Hematopoietic multipotent progenitor cell (in vitro differentiated cells): ENCODE data around the gene RAB15. TPM values are rescaled to one million over a fixed set of nuclear protein-coding genes. Genes with fewer than 3 reads are reported as not detected.

ENCODE experiments used
- DNase-seq, 3 donors: peaks; one replicate each; pipeline ENCODE4 v3.0.0-alpha.2; 2011 to 2015; ENCODE audit warnings: low read depth in 2 of 3, low spot score in 2 of 3
- total RNA-seq: library from RNA; depleted of rRNA; stranded (reverse); fragments of >200 nt; gene quantifications from one replicate; pipeline ENCODE4 v1.2.3, GENCODE V29; 2012

Gene RAB15
- total RNA-seq = 4.3 TPM

DNA sequence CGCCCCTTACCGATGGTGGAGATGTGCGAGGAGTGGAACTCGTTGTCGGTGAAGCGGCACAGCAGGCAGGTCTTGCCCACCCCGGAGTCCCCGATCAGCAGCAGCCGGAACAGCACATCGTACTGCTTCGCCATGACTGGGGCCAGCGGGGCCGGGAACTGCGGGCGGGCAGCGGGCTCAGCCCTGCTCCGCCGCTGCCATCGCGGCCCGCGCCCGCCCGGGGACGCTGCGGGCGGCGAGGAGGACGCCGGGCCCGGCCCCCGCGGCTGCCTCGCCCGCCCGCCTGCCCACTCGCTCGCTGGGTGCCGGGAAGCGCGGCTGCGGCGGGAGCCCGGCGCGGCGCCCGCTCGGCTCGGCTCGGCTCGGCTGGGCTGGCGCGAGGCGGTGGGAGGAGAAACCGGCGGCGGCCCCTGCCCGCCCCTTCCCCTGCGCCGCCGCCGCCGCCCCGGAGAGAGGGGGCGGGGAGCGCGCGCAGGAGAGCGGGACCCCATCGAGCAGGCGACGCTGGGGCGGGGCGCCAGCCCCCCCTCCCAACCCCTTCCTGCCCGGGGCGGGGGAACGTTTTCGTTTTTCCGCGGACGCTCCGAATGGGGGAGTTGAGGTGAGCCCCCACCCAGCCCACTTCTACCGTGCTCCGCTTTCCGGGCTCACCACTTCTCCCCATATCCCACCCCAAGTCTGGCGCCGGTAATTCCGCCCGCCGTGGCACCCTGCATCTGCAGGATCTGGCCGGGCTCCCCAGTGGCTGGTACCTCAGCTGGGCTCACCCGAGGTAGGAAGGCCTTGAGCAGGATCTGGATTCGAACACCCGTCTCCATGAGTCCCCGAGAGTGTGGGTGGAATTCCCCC, at the start of gene RAB15:
Gene RAB15 (minus strand): TSS at position 394 of the 849 bp plus-strand sequence. CDS start 260 bp downstream, at position 134.
- DNase-seq = no peak

DNA sequence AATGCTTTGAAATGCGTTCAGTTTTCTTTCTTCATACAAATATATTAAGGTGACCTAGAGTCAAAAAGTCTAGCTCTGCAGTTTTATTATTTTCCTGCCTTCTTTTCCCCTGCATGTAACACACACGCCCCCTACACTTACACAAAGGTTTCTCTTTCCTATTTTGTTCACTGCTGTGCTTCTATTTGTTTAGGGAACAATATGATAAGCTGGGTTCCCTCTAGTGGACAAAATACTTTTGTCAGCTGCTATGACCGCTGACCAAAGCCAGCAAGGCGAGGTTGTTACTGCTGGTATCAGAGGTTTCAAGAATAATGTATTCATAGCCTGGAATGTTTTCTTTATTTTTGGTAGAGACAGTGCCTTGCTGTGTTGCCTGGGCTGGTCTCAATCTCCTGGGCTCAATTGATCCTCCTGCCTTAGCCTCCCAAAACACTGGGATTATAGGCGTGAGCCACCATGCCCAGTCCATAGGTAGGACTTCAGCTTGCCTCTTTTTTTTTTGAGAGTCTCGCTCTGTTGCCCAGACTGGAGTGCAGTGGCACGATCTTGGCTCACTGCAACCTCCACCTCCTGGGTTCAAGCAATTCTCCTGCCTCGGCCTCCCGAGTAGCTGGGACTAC, 47.9 kb upstream of the RAB15 start:
- DNase-seq = peak in 2 of 3 donors; percentile 70 to 84

DNA sequence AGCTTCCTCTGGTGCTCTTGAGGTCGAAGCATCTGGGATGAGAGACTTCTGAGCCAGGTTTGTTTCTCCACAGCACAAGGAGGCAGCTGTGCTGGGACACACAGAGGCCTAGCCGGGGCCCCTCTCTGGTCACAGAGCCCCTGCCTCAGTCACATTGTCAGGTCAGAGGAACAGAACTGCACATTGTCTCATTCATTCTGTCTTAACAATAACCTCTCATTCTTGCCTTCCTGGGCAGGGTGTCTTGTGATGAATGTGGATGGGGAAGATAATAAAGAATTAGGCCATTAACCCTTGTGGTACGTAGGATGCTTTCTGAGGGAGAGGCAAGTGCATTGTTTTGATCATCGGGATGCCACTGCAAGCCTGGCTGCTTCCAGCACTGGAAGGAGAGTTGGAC, 44.3 kb upstream of the RAB15 start:
- DNase-seq = no peak

DNA sequence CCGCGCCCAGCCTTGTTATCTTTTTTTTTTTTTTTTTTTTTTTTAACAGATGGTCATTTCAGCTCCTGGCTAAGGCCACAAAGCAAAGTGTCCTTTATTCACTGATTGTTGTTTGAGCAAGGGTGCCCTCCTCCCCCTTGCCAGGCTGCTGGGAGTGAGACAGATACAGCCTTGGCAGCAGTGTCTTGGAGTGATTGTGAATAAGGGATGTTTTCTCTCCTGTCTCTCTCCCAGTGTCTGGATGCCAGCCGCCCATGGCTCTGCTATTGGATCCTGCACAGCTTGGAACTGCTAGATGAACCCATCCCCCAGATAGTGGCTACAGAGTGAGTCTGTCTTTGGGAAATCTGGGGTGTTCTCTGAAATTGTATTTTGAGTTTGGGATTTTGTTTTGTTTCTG, 43.3 kb upstream of the RAB15 start:
- DNase-seq = no peak

DNA sequence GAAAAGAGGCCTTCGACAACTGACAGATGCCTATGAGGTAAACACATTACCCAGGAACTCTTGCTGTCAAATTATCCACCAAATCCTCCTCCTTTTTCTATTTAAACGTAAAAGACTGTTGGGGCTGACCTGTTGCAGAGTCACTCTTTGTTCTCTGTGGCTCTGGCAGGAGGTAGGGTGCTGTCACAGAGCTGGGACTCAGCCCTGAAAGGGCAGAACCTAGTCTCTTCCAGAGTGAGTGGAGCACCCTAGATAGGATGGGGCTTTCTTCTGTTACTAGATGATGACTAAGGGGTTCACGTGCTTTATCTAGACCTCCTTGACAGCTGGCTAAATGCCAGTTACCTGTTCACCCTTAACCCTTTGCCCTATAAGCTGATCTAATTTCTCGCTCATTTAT, 40.2 kb upstream of the RAB15 start:
- no peak for DNase-seq

DNA sequence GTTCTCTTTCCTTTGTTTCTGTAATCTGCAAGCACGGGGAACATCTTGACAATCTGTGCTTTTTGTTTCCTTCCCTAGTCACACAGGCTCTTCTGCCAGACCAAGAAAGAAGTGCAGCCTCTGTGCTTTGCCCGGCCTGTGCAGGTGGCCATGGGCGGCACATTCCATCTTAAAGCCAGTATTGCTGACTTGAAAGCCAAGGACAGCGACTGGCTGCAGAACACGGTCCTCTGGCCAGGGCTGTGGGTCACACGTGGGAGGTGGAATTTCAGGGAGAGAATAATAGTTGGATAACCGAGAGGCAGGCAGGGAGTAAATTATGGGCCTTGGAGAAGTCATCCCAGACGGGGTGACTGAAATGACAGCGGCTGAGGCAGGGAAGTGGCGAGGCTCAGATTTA, 39.4 kb upstream of the RAB15 start:
- DNase-seq = no peak

DNA sequence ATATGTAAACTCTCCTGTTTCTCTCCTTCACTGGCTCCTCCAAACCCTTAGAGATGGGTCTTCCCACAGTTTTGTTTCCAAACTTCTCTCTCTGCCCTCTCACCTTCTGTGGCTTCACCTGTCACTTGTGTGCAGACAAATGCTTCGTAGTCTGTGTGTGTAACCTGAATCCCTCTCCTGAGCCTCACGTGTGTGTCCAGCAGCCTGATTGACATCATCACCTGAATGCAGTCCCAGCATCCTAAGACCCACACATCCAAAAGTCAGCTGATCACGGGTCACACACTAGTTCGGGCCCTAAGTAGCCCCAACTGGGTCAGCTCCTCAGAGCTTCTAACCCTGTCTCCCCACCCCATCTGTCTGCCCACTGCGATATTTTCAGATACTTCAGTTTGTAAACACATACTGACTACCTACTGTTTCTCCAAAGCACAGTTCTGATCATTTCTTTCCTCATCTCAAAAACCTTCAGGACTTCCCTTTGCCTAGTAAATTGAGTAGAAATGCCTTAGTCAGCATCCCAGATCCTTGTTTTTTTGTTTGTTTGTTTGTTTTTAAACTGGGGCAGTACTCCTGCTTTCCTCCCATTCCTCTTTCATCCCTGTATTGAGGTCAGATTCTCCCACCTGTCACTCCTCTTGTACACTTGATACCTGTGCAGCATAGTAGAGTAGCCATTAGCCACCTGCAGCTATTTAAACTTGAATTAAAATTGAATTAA, 38.2 kb upstream of the RAB15 start:
- no peak for DNase-seq

DNA sequence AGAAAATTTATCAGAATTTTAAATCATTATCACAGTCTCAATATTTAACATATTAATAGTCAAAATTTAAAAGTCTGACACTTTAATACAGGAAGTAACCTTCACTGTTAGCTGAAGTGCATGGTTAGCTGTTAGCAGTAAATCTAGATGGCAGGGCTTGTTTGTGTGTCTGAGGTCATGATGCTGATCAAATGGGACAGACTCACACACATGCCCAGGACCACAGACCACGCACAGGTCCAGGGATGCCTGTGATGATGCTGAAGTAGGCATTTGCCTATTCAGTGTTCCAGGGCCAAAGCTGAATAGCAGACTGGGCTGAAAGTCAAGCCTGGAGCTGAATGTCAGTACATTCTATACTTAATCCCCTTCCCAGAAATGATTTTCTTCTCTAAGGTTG, 35.1 kb upstream of the RAB15 start:
- DNase-seq = no peak

DNA sequence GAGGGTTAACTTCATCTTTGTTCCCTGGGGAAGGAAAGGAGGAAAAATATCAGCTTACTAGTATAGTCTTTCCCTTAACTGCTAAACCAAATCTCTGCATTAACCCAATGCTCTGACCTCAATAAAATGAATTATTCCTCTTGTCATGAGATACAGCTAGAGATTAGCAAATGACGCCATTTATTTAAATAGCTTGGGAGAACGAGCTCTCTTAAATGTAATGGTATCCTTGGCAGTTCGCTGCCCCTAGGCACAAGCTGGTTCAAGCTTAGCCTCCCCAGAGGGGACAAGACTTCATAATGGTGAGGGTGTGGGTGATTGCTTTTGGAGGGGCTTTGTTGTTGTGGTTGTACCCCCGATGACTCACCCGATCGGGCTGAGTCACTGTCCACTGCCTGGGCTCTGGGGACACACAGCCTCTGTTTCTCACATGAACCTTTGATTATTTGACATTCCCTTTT, 34.2 kb upstream of the RAB15 start:
- no peak for DNase-seq

DNA sequence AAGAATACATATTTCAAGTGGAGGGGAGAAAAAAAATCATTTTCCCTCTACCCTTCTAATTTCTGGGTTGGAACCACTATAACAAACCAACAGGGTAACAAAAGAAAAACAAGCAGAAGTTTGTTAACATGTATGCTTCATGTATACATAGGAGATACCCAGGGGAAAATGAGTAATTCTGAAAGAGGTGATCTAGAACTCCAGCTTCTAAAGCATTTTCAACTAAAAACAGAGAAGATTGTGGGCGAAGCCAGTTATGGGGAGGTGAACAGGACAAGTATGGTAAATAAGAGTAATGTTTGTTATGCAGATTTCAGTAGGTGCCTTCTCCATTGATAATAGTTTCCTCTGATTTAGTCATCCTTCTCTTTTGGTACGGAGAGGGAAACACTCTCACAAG, 31.3 kb upstream of the RAB15 start:
- DNase-seq = no peak

DNA sequence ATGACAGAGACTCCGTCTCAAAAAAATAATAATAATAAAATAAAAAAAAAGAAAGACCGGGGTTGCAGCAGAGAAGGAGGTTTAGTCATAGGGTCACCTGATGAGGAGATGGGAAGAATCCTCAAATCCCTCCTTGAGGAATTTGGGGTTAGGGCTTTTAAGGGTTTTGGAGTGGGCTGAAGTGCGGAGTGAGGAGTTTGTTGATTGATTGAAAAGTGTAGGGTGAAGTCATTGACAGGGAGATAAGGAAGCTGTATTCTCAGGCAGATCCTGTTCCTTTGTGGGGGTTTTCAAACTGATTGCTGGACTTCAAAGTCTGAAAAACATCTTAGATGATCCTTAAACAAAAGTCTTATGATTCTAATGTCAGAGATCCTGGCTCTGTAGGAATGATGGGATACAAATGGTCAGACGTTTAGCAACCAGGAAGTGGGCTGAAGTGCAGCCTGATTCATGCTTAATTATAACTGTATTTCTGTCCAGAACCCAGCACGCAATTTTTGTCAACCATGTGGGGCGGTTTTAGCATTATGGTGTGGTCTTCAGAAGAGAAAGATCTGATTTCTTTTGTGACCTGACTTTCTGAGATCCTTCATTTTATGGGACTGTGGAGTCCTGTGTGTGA, 30.6 kb upstream of the RAB15 start:
- DNase-seq = no peak

DNA sequence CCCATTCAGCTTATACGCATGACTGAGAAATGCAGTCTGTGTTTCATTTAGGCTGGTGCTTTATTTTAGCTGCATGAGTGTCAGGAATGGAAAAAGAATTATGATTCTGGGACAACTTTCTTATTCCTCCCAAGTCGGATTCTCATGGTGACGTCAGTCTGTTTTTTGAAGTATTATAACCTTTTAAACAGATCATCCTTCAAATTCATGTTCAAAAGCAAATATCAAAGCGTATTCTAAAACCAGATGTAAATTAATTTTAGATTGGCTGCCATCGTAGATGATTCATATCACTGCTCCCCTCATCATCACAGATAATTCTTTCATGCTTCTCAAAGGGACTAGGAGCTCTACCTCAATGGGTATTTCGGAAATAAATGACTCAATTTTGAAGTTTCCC, 29.6 kb upstream of the RAB15 start:
- DNase-seq = no peak

DNA sequence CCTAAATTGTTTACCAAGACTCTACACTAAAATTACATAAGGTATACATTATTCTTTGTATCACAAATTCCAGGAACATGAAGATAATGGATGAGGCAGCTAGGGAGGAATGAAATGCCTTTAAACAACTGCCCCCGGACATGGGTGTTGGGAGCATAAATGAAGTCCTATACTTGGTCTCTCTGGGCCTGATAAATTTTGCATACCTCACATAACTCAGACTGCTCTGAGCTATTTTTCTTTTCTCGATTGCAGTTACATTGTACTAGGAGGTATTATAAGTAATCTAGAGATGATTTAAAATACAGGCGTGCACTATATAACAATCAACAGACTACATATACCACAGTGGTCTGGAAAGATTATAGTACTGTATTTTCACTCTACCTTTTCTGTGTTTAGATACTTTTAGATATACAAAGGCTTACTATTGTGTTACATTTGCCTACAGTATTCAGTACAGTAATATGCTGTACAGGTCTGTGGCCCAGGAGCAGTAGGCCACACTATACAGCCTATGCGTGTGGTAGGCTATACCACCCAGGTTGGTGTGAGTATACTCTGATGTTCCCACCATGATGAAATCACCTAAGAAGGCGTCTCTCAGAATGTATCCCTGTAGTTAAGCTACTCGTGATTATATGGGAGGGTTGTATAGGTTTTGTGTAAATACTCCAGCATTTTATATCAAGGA, 28.9 kb upstream of the RAB15 start:
- no peak for DNase-seq

DNA sequence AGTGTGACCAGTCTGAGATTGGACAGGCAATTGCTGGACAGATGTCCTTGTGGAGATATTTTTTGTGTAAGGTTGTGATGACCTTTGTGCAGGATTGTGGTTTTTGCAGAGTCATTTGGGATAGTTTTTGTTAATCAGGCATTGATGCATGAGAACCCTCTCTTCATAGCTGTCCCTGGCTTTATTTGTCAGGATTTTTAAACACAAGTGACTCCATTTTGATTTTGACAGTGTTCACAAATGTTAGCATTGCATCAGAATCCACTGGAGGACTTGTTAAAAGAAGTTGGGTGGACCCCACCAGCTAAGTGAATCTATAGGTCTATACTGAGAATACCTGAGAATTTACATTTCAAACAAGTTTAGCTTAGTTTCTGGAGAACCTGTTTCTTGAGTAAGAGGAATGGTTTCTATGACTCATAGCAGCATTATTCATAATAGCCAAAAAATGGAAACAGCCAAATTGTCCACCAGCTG, 26.4 kb upstream of the RAB15 start:
- DNase-seq = no peak

DNA sequence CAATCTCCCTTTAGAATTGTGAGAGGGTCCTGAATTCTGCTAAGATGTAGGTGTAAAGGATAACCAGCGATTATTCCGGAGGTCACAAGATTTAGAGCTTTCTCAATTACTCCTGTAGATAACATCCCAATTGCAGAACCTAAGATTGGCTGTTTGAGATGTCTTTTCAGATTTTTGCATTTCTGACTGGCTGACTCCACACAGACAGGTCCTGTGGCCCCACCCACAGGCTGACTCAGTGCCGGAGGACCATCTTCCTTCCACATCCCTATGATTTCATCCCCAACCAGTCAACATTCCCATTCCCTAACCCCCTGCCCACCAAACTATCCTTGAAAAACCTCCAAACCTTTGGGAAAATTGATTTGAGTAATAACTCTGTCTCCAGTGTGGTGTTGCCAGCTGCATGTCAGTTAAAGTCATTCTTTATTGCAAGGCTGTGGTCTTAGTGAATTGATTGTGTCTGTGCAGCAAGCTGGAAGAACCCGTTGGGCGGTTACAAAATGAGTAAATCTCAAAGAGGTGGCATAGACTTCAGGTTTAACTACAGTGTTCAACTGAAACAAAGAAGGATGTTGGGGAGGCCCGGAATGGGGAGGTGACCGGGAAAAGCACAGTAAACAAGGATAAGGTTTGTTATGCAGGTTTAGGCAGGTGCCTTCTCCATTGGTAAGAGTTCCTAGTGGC, 25.1 kb upstream of the RAB15 start:
- DNase-seq = no peak

DNA sequence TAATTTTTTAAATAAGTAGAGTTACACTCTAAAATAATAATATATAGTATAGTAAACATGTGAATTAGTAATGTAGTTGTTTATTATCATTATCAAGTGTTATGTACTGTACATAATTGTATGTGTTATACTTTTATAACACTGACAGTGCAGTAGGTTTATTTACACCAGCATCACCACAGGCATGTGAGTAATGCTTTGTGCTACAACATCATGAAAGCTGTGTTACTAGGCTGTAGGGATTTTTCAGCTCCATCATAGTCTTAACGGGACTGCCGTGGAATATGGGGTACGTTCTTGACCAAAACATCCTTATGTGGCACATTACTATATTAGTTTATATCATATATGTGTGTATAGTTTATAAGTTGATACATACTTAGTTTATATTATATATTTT, 23.2 kb upstream of the RAB15 start:
- DNase-seq = no peak

DNA sequence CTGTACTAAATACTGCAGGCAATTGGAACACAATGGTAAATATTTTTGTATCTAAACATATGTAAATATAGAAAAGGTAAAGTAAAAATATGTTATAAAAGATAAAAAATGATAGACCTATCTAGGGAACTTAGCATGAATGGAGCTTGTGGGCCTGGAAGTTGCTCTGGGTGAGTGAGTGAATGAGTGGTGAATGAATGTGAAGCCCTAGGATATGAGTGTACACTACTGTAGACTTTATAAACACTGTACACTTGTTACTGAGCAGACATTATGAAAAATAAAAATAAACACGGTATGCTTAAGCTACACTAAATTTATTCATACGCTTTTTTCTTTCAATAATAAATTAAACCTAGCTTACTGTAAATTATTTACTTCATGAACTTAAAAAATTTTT, 22.4 kb upstream of the RAB15 start:
- DNase-seq = no peak

DNA sequence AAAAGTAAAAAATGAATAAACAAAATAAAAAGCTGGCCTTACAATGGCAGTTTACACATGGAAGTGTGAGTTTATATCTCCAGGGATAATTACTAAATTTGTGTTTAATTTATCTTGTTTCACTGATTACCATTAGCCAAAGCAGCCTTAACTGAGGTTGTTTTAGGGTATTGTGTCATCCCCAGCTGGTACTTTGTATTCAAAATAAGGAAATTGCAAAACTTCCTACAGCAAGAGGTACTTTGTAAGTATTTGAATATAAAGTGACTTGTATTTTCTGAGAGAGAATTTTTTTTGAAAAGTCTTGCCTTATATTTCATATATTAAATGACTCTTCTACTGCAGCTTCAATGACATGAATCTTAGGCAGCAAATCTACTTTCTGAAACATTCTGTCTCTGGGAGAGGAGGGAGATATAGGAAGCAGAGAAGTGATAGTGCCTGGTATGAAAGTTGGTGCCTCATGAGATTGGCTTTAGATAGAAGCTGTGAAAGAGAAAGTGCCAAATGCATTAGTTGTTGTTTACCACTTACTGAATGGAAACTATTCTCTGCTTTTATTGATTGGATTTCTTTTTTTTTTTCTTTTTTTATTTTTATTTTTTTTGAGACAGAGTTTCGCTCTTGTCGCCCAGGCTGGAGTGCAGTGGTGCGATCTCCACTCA, 21.3 kb upstream of the RAB15 start:
- peak in 1 of 3 donors; percentile 35 for DNase-seq

DNA sequence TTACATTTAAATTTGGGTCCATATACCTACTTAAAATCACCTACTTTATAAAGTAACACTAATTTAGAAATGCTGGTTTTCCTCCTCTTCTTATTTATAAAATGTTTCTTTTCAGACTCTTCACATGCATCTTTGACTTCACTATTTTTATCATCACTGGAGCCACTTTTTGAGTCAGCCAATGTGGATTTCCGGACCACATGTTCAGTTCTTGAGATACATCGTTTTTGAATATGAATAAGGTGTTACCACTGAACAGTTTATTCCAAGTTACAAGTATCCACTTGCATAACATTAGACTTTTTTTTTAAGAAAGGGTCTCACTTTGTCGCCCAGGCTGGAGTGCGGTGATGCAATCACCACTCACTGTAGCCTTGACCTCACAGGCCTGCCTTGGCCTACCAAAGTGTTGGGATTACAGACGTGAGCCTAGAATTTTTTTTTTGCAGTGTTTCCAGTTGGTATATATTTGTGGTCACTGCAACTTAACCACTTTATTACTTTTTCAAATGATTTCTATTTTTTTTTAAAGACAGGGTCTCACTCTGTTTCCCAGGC, 20.3 kb upstream of the RAB15 start:
- DNase-seq = no peak
